ENCODE measurements around the gene PSMC3IP.

GRCh38 chr17:42548993-42549755, 28.4 kb downstream of the PSMC3IP start:
- TF ChIP-seq CTCF (tag by site-specific recombination; IDR thresholded peaks at IDR 0.05) (no peak), ATF2 (tag by site-specific recombination; IDR thresholded peaks at IDR 0.05; ENCODE audit: low read depth) (no peak), INSM2 (tag by site-specific recombination; IDR thresholded peaks at IDR 0.05) (no peak), ZNF404 (tag by site-specific recombination; IDR thresholded peaks at IDR 0.05) (no peak), ZNF311 (tag by site-specific recombination; IDR thresholded peaks at IDR 0.05; ENCODE audit: borderline replicate concordance) (no peak), KLF7 (tag by site-specific recombination; IDR thresholded peaks at IDR 0.05; ENCODE audit: borderline replicate concordance) (no peak), ZNF423 (tag by site-specific recombination; IDR thresholded peaks at IDR 0.05) (no peak), ZNF530 (tag by site-specific recombination; IDR thresholded peaks at IDR 0.05; ENCODE audit: low read depth) (no peak), ZNF48 (tag by site-specific recombination; IDR thresholded peaks at IDR 0.05) (no peak), SCRT1 (tag by site-specific recombination; IDR thresholded peaks at IDR 0.05; ENCODE audit: borderline replicate concordance) (no peak), GFI1B (tag by site-specific recombination; IDR thresholded peaks at IDR 0.05) (no peak), EGR2 (tag by site-specific recombination; IDR thresholded peaks at IDR 0.05; ENCODE audit: low read depth) (no peak), ZBTB48 (tag by site-specific recombination; IDR thresholded peaks at IDR 0.05) (no peak)
